ENCODE measurements around the gene ATG16L2. TPM values are rescaled to one million over a fixed set of nuclear protein-coding genes. Genes with fewer than 3 reads are reported as not detected.
A peak's percentile ranks its signal among the peaks of the same experiment; 100 is the strongest.

The ATG16L2 gene
- polyA plus RNA-seq, 1 experiment: 4.2 TPM

GRCh38 chr11:72773291-72773690 is 40.9 kb upstream of the ATG16L2 start:
- H3K27ac ChIP-seq (ENCODE audit: low read depth, low read length): peak overlapping the region; percentile 77
- H3K4me3 ChIP-seq (ENCODE audit: low read depth, low read length): no peak overlapping the region
- POLR2A ChIA-PET: no interaction called here
- H3K9me3 ChIP-seq (ENCODE audit: control insufficient read depth, insufficient read depth, low read length): no peaks in the 10 kb centered on the region
- DNase-seq (ENCODE audit: low read depth, low spot score): peak; percentile 57
- TF ChIP-seq, protein P1, sequence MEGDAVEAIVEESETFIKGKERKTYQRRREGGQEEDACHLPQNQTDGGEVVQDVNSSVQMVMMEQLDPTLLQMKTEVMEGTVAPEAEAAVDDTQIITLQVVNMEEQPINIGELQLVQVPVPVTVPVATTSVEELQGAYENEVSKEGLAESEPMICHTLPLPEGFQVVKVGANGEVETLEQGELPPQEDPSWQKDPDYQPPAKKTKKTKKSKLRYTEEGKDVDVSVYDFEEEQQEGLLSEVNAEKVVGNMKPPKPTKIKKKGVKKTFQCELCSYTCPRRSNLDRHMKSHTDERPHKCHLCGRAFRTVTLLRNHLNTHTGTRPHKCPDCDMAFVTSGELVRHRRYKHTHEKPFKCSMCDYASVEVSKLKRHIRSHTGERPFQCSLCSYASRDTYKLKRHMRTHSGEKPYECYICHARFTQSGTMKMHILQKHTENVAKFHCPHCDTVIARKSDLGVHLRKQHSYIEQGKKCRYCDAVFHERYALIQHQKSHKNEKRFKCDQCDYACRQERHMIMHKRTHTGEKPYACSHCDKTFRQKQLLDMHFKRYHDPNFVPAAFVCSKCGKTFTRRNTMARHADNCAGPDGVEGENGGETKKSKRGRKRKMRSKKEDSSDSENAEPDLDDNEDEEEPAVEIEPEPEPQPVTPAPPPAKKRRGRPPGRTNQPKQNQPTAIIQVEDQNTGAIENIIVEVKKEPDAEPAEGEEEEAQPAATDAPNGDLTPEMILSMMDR (IDR thresholded peaks at IDR 0.05; ENCODE audit: low read depth, low read length): no peak
- H3K27me3 ChIP-seq (ENCODE audit: control insufficient read depth, insufficient read depth, low read length): no peaks in the 10 kb centered on the region
- CTCF ChIA-PET: no interaction called here

DNA sequence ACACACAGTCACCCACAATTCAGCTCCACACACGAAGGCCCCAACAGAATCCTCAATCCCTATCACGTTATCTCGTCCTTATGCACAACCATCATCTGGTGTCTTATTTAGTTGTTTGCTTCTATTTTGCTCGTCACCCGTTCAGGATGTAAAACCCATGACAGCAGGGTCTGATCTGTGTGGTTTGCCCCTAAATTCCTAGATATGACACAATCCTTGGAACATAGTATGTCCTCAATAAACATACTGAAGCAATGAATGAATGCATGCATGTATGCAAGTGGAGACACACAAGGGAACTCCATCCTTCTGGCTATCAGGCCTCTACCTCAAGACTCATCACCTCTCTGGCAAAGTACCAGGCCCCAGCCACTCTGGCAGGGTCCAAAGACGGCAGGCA is 40.5 kb upstream of the ATG16L2 start:
- ChIA-PET CTCF (no interaction called here), POLR2A (no interaction called here)

GRCh38 chr11:72774499-72774898 is 39.7 kb upstream of the ATG16L2 start:
- Histone ChIP-seq H3K27ac (ENCODE audit: low read depth, low read length) (no peak overlapping the region), H3K27me3 (ENCODE audit: control insufficient read depth, insufficient read depth, low read length) (no peaks in the 10 kb centered on the region), H3K4me3 (ENCODE audit: low read depth, low read length) (no peak overlapping the region), H3K9me3 (ENCODE audit: control insufficient read depth, insufficient read depth, low read length) (no peaks in the 10 kb centered on the region)
- DNase-seq (ENCODE audit: low read depth, low spot score): no peak
- POLR2A ChIA-PET: no interaction called here
- TF ChIP-seq, protein P1 (IDR thresholded peaks at IDR 0.05; ENCODE audit: low read depth, low read length): no peak
- CTCF ChIA-PET: interaction anchor here (0.7 kb wide), 1 partner anchor 90 kb away, joined by 3 read pairs; no protein-coding TSS in a partner anchor

More for the DNA sequence above, 40.5 kb upstream of the ATG16L2 start:
- peak overlapping the region; percentile 77 for H3K27ac ChIP-seq (ENCODE audit: low read depth, low read length)
- H3K9me3 ChIP-seq (ENCODE audit: control insufficient read depth, insufficient read depth, low read length): no peaks in the 10 kb centered on the region
- no peak for DNase-seq (ENCODE audit: low read depth, low spot score)
- H3K4me3 ChIP-seq (ENCODE audit: low read depth, low read length): no peak overlapping the region
- TF ChIP-seq, protein P1 (IDR thresholded peaks at IDR 0.05; ENCODE audit: low read depth, low read length): no peak
- no peaks in the 10 kb centered on the region for H3K27me3 ChIP-seq (ENCODE audit: control insufficient read depth, insufficient read depth, low read length)

- TF ChIP-seq, protein P1 (IDR thresholded peaks at IDR 0.05; ENCODE audit: low read depth, low read length): no peak
- CTCF ChIA-PET: interaction anchor here (0.5 to 0.7 kb wide), 2 partner anchors 35 to 91 kb away, joined by 3 read pairs; no protein-coding TSS in a partner anchor
- Histone ChIP-seq H3K27me3 (ENCODE audit: control insufficient read depth, insufficient read depth, low read length) (no peaks in the 10 kb centered on the region), H3K9me3 (ENCODE audit: control insufficient read depth, insufficient read depth, low read length) (no peaks in the 10 kb centered on the region), H3K27ac (ENCODE audit: low read depth, low read length) (no peak overlapping the region), H3K4me3 (ENCODE audit: low read depth, low read length) (no peak overlapping the region)
- POLR2A ChIA-PET: no interaction called here
- no peak for DNase-seq (ENCODE audit: low read depth, low spot score)
Observed at GRCh38 chr11:72775288-72776110, 38.7 kb upstream of the ATG16L2 start.

DNA sequence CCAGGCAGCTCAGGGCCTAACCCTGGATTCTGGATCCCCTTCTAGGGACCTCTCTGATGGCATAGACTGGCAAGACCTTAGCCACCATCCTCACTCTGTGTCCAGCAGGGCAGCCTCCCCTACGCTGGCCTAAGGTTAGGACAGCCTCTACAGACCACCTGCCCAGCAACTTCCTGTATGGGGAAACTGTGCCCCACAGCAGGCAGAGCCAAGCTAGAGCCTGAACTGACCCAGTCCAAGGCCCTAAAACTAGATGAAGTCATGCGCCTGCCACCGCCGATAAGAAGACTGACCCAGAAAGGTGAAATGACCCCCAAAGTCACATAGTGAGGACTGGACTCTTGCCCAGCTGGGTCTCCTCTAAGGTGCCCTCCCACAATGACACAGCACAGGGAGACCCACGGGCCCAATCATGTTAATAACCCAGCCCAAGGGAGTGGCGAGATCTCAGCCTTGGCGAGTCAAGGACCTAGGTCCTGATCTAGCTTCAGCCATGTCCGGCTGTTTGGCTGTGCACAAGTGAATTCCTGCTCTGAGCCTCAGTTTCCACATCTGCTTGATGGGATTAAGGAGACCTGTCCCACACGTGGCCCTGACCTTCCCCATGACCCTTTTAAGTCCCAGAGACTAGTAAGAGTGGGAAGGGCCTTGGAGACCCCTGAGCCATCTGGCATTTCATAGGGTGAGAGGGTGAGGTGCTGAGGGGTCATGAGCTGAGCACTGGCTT is 37.9 kb upstream of the ATG16L2 start:
- no peak for DNase-seq (ENCODE audit: low read depth, low spot score)
- ChIA-PET POLR2A (no interaction called here), CTCF (no interaction called here)
- H3K9me3 ChIP-seq (ENCODE audit: control insufficient read depth, insufficient read depth, low read length): no peaks in the 10 kb centered on the region
- no peak overlapping the region for H3K27ac ChIP-seq (ENCODE audit: low read depth, low read length)
- TF ChIP-seq, protein P1 (IDR thresholded peaks at IDR 0.05; ENCODE audit: low read depth, low read length): no peak
- peaks cover 3% of the 10 kb centered on the region for H3K27me3 ChIP-seq (ENCODE audit: control insufficient read depth, insufficient read depth, low read length)
- no peak overlapping the region for H3K4me3 ChIP-seq (ENCODE audit: low read depth, low read length)

Measured in AG04450 (cell line).